BE2C (cell line): ENCODE results near the gene DCLK1.

ENCODE experiments used
- DNase-seq: peaks from one replicate; pipeline ENCODE4 v3.0.0-alpha.2; 2020
- H3K27me3 ChIP-seq: fragments of 250-450 bp; sonication (Bioruptor Pico); 2 replicates; pipeline ENCODE4 v1.5.1; 2020; ENCODE audit warnings: mild to moderate bottlenecking
- H3K36me3 ChIP-seq: fragments of 250-450 bp; sonication (Bioruptor Pico); 2 replicates; pipeline ENCODE4 v1.5.1; 2020; ENCODE audit warnings: mild to moderate bottlenecking
- H3K4me1 ChIP-seq: fragments of 250-450 bp; sonication (Bioruptor Pico); 2 replicates; pipeline ENCODE4 v1.5.1; 2020
- H3K4me3 ChIP-seq: 2 replicates; pipeline ENCODE4 v1.5.1; 2011; ENCODE audit warnings: low read depth, low read length
- H3K9me3 ChIP-seq: fragments of 250-450 bp; sonication (Bioruptor Pico); 2 replicates; pipeline ENCODE4 v1.5.1; 2020
- CTCF ChIP-seq: IDR thresholded peaks from 2 replicates; pipeline ENCODE4 v1.5.1; 2012; ENCODE audit warnings: mild to moderate bottlenecking, low read depth, low read length

DCLK1 gene

GRCh38 chr13:35797991-35798390, 333.2 kb downstream of the DCLK1 start:
- Histone ChIP-seq H3K4me1 (peaks cover 44% of the 10 kb centered on the region), H3K36me3 (no peaks in the 10 kb centered on the region), H3K27me3 (no peaks in the 10 kb centered on the region), H3K9me3 (no peaks in the 10 kb centered on the region), H3K4me3 (no peak overlapping the region)
- TF ChIP-seq CTCF: no peak
- DNase-seq: no peak

- no peak overlapping the region for H3K4me3 ChIP-seq
- TF ChIP-seq CTCF: no peak
- no peak for DNase-seq
- H3K27me3 ChIP-seq: no peaks in the 10 kb centered on the region
- peaks cover 46% of the 10 kb centered on the region for H3K4me1 ChIP-seq
- no peaks in the 10 kb centered on the region for H3K9me3 ChIP-seq
- H3K36me3 ChIP-seq: no peaks in the 10 kb centered on the region
Measured at GRCh38 chr13:35797244-35797643, 333.9 kb downstream of the DCLK1 start.

- H3K27me3 ChIP-seq: no peaks in the 10 kb centered on the region
- peaks cover 46% of the 10 kb centered on the region for H3K4me1 ChIP-seq
- no peak for TF ChIP-seq CTCF
- no peak overlapping the region for H3K4me3 ChIP-seq
- no peaks in the 10 kb centered on the region for H3K9me3 ChIP-seq
- DNase-seq: no peak
- no peaks in the 10 kb centered on the region for H3K36me3 ChIP-seq
Measured at GRCh38 chr13:35796623-35797022, 334.6 kb downstream of the DCLK1 start.

GRCh38 chr13:35794734-35795389, 336.3 kb downstream of the DCLK1 start:
- Histone ChIP-seq H3K4me1 (peaks cover 48% of the 10 kb centered on the region), H3K4me3 (no peak overlapping the region), H3K9me3 (no peaks in the 10 kb centered on the region), H3K27me3 (no peaks in the 10 kb centered on the region), H3K36me3 (no peaks in the 10 kb centered on the region)
- no peak for TF ChIP-seq CTCF
- DNase-seq: no peak

GRCh38 chr13:35793823-35794222, 337.4 kb downstream of the DCLK1 start:
- DNase-seq: no peak
- TF ChIP-seq CTCF: no peak
- H3K36me3 ChIP-seq: no peaks in the 10 kb centered on the region
- no peaks in the 10 kb centered on the region for H3K27me3 ChIP-seq
- peaks cover 51% of the 10 kb centered on the region for H3K4me1 ChIP-seq
- H3K4me3 ChIP-seq: no peak overlapping the region
- no peaks in the 10 kb centered on the region for H3K9me3 ChIP-seq

- TF ChIP-seq CTCF: no peak
- no peak for DNase-seq
- no peaks in the 10 kb centered on the region for H3K27me3 ChIP-seq
- no peaks in the 10 kb centered on the region for H3K36me3 ChIP-seq
- H3K4me3 ChIP-seq: no peak overlapping the region
- peaks cover 59% of the 10 kb centered on the region for H3K4me1 ChIP-seq
- H3K9me3 ChIP-seq: no peaks in the 10 kb centered on the region
Measured at GRCh38 chr13:35792911-35793310, 338.3 kb downstream of the DCLK1 start.
